ENCODE data around the gene STX1B.
"Not testable (repeated sequence)": the region's sequence is repeated elsewhere in the genome, so short reads cannot be mapped to it uniquely, and the experiment has no call there.

Gene STX1B

GRCh38 chr16:31011815-31012214 lies 1.4 kb upstream of the STX1B start:
- H3K4me3 ChIP-seq (ENCODE audit: low read length); H3K9me3 ChIP-seq (ENCODE audit: insufficient read depth, low read depth, low read length); H3K36me3 ChIP-seq (ENCODE audit: insufficient read depth, low read depth, low read length); H3K27ac ChIP-seq (ENCODE audit: low read length); H3K4me1 ChIP-seq (ENCODE audit: insufficient read depth, low read length); H3K9ac ChIP-seq (ENCODE audit: low read depth, low read length): not testable (repeated sequence)
- peaks cover 22% of the 10 kb centered on the region for H3K27me3 ChIP-seq (ENCODE audit: insufficient read depth, low read length)

DNA sequence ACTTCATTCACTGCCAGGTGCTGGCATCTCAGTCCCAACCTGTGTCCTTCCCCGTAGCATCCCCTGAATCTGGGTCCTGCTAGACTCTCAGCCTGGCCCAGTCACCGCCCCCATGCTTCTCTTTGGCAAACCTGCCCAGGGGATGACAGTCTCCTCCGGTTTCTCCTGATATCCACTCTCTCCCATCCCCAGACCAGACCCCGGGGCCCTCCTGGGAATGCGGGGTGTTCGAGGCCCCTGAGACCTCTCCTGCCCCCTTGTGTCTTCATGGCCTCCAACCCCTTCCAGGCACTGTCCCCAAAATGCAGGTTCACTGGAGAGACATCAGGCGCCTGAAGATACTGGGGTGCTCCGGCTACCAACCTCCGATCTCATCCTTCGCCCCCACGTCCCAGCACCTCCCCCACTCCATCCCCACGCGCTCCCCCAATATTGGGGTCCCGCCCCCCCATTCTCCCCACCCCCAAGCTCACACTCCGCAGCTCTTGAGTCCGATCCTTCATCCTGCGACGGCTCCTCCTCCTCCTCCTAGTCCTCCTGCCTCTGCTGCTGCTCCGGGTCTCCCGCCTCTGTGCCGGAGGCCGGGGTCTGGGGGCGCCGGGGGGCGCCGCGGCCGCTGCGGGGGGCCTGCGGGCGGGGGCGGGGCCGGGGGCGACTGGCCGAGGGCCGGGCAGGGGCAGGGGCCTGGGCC lies 399 bp downstream of the STX1B start:
- Histone ChIP-seq H3K9ac (ENCODE audit: low read depth, low read length) (peak overlapping the region; percentile 2; the same call in 1 of the 2 replicates), H3K36me3 (ENCODE audit: insufficient read depth, low read depth, low read length) (no peaks in the 10 kb centered on the region), H3K27me3 (ENCODE audit: insufficient read depth, low read length) (peaks cover 22% of the 10 kb centered on the region), H3K9me3 (ENCODE audit: insufficient read depth, low read depth, low read length) (no peaks in the 10 kb centered on the region), H3K27ac (ENCODE audit: low read length) (no peak overlapping the region), H3K4me3 (ENCODE audit: low read length) (peak overlapping the region; percentile 65), H3K4me1 (ENCODE audit: insufficient read depth, low read length) (peaks cover 3% of the 10 kb centered on the region; the same call in 1 of the 2 replicates)

- Histone ChIP-seq H3K27ac (ENCODE audit: low read length) (no peak overlapping the region), H3K9me3 (ENCODE audit: insufficient read depth, low read depth, low read length) (no peaks in the 10 kb centered on the region), H3K27me3 (ENCODE audit: insufficient read depth, low read length) (peaks cover 22% of the 10 kb centered on the region), H3K4me1 (ENCODE audit: insufficient read depth, low read length) (peaks cover 3% of the 10 kb centered on the region; the same call in 1 of the 2 replicates), H3K36me3 (ENCODE audit: insufficient read depth, low read depth, low read length) (no peaks in the 10 kb centered on the region), H3K9ac (ENCODE audit: low read depth, low read length) (no peak overlapping the region), H3K4me3 (ENCODE audit: low read length) (peak overlapping the region; percentile 65; the same call in 1 of the 2 replicates)
These were observed 1.3 kb downstream of the STX1B start for GRCh38 chr16:31009120-31009519.

GRCh38 chr16:31008551-31008950 lies 1.9 kb downstream of the STX1B start:
- H3K9me3 ChIP-seq (ENCODE audit: insufficient read depth, low read depth, low read length): no peaks in the 10 kb centered on the region
- H3K4me1 ChIP-seq (ENCODE audit: insufficient read depth, low read length): peaks cover 3% of the 10 kb centered on the region; the same call in 1 of the 2 replicates
- H3K27me3 ChIP-seq (ENCODE audit: insufficient read depth, low read length): peaks cover 20% of the 10 kb centered on the region
- no peak overlapping the region for H3K27ac ChIP-seq (ENCODE audit: low read length)
- no peak overlapping the region for H3K9ac ChIP-seq (ENCODE audit: low read depth, low read length)
- H3K36me3 ChIP-seq (ENCODE audit: insufficient read depth, low read depth, low read length): no peaks in the 10 kb centered on the region
- H3K4me3 ChIP-seq (ENCODE audit: low read length): no peak overlapping the region

DNA sequence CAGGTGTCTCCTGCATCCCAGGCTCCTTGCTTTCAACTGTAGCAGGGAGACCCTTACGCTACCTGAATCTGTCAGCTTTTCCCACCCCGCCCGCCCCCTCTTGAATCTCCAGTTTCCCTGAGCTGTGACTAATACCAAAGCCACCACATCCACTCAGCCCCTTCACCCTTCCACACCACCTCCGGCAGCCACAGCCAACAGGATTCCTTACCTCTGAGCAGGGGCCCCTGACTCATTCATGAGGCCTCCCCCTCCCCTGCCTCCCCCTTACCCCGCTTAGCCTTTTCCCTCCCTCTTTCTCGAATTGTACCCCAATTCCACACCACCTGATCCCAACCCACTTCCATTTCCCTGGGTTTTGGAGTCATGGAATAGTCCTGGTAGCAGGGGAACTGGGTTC lies 2.3 kb downstream of the STX1B start:
- peaks cover 19% of the 10 kb centered on the region for H3K27me3 ChIP-seq (ENCODE audit: insufficient read depth, low read length)
- H3K36me3 ChIP-seq (ENCODE audit: insufficient read depth, low read depth, low read length): no peaks in the 10 kb centered on the region
- peaks cover 3% of the 10 kb centered on the region; the same call in 1 of the 2 replicates for H3K4me1 ChIP-seq (ENCODE audit: insufficient read depth, low read length)
- no peak overlapping the region for H3K4me3 ChIP-seq (ENCODE audit: low read length)
- H3K27ac ChIP-seq (ENCODE audit: low read length): no peak overlapping the region
- no peak overlapping the region for H3K9ac ChIP-seq (ENCODE audit: low read depth, low read length)
- H3K9me3 ChIP-seq (ENCODE audit: insufficient read depth, low read depth, low read length): no peaks in the 10 kb centered on the region

DNA sequence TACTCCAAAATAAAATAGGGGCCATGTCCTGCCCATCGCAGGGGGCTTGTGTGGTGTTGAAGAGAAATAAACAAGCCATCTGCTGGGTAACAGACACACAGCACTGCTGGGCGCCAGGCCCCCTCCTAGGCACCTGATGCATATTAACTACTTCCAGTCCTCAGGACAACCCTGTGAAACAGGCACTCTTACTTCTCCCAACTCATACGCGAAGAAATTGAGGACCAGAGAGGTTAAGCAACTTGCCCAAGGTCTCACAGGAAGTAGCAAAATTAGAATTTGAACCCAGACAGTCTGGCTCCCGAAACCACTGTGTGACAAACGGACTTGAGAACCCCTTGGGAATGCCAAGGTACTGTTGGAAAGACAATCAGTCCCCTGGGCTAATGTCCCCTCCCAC lies 2.8 kb downstream of the STX1B start:
- H3K36me3 ChIP-seq (ENCODE audit: insufficient read depth, low read depth, low read length): no peaks in the 10 kb centered on the region
- H3K4me1 ChIP-seq (ENCODE audit: insufficient read depth, low read length): peaks cover 3% of the 10 kb centered on the region; the same call in 1 of the 2 replicates
- H3K4me3 ChIP-seq (ENCODE audit: low read length): no peak overlapping the region
- no peak overlapping the region for H3K9ac ChIP-seq (ENCODE audit: low read depth, low read length)
- no peak overlapping the region for H3K27ac ChIP-seq (ENCODE audit: low read length)
- peaks cover 19% of the 10 kb centered on the region for H3K27me3 ChIP-seq (ENCODE audit: insufficient read depth, low read length)
- H3K9me3 ChIP-seq (ENCODE audit: insufficient read depth, low read depth, low read length): no peaks in the 10 kb centered on the region

DNA sequence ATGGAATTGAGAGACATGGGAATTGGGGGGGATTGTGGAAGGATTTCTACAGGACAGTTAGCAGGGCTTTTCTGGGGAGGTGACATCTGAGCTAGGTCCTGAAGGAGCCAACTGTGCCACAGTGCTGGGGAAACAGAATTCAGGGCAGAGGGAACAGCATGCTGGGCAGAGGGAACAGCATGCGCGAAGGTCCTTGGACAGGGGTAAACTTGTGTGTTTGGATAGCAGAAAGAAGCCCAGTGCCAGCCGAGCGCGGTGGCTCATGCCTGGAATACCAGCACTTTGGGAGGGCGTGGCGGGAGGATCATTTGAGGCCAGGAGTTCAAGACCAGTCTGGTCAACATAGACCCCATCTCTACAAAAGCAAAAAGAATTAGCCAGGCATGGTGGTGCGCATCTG lies 3.8 kb downstream of the STX1B start:
- H3K27me3 ChIP-seq (ENCODE audit: insufficient read depth, low read length): peaks cover 9% of the 10 kb centered on the region
- H3K4me1 ChIP-seq (ENCODE audit: insufficient read depth, low read length): peaks cover 3% of the 10 kb centered on the region; the same call in 1 of the 2 replicates
- H3K9ac ChIP-seq (ENCODE audit: low read depth, low read length): no peak overlapping the region
- no peak overlapping the region for H3K4me3 ChIP-seq (ENCODE audit: low read length)
- H3K9me3 ChIP-seq (ENCODE audit: insufficient read depth, low read depth, low read length): no peaks in the 10 kb centered on the region
- no peaks in the 10 kb centered on the region for H3K36me3 ChIP-seq (ENCODE audit: insufficient read depth, low read depth, low read length)
- no peak overlapping the region for H3K27ac ChIP-seq (ENCODE audit: low read length)

DNA sequence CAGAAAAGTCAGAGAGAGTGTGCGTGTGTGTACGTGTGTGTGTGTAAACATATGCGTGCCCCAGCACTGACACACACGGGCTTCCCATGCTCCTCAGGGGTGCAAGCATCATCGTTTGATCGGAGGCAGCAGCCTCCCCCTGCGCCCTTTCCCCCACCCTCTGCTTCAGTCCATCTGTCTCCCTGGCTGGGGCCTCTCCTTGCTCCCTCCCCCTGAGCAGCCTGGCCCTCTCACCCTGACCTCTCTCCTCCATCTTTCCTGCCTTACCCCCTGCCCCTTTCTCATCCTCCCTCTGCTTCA lies 4.4 kb downstream of the STX1B start:
- H3K9ac ChIP-seq (ENCODE audit: low read depth, low read length): no peak overlapping the region

DNA sequence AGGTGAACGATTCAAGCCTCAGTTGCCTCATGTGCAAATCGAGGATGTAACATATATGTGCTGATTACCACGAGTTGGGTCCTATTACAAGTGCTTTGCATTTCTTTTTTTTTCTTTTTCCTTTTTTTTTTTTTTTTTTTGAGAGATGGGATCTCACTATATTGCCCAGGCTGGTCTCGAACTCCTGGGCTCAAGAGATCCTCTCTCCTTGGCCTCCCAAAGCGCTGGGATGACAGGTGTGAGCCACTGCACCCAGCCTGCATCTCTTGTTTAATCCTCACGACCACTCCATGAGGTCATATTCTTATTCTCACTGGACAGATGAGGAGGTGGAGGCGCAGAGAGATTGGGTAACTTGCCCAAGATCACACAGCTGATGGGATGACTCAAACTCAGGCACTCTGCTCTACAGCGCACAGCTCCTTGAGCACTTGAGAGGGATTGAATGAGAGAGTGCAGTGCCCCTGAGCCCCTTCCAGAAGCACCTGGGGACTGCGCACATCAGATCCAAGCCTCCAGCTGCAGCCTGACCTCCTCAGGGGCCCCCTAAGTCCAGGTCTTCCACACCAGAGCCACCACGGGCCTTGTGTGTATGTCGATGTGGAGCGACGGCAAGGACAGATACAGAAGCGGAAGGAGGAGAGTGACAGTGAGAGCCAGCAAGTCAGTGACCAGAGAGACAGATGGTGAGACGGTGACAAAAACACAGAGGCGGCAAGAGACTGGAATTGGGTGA lies 4.9 kb downstream of the STX1B start:
- Histone ChIP-seq H3K27me3 (ENCODE audit: insufficient read depth, low read length) (no peaks in the 10 kb centered on the region; the same call in 1 of the 2 replicates), H3K4me3 (ENCODE audit: low read length) (no peak overlapping the region), H3K9ac (ENCODE audit: low read depth, low read length) (no peak overlapping the region), H3K9me3 (ENCODE audit: insufficient read depth, low read depth, low read length) (no peaks in the 10 kb centered on the region), H3K4me1 (ENCODE audit: insufficient read depth, low read length) (peaks cover 3% of the 10 kb centered on the region; the same call in 1 of the 2 replicates), H3K36me3 (ENCODE audit: insufficient read depth, low read depth, low read length) (no peaks in the 10 kb centered on the region), H3K27ac (ENCODE audit: low read length) (no peak overlapping the region)

More for the DNA sequence above, 4.4 kb downstream of the STX1B start:
- Histone ChIP-seq H3K36me3 (ENCODE audit: insufficient read depth, low read depth, low read length) (no peaks in the 10 kb centered on the region), H3K27ac (ENCODE audit: low read length) (no peak overlapping the region), H3K9me3 (ENCODE audit: insufficient read depth, low read depth, low read length) (no peaks in the 10 kb centered on the region), H3K27me3 (ENCODE audit: insufficient read depth, low read length) (peaks cover 4% of the 10 kb centered on the region), H3K4me1 (ENCODE audit: insufficient read depth, low read length) (peaks cover 3% of the 10 kb centered on the region; the same call in 1 of the 2 replicates), H3K4me3 (ENCODE audit: low read length) (no peak overlapping the region)

DNA sequence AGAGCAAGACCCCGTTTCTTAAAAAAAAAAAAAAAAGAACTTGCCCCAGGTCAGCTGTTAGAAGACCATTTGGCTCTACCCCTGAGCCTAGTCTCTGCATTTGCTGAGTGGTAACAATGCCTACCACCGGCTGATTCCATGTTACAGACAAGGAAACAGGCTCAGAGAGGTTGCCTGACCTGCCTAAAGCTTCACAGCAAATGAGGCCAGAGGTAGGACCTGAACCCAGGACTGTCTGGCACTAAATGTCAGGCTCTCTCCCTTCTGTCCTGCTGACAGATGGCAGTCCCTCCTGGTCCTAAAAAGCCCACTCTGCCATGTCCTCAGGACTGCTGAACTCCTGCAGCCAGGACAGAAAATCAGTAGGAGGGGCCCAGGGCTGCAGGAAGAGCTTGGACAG lies 5.8 kb downstream of the STX1B start:
- Histone ChIP-seq H3K4me1 (ENCODE audit: insufficient read depth, low read length) (peaks cover 2% of the 10 kb centered on the region; the same call in 1 of the 2 replicates), H3K27me3 (ENCODE audit: insufficient read depth, low read length) (no peaks in the 10 kb centered on the region; the same call in 1 of the 2 replicates), H3K4me3 (ENCODE audit: low read length) (no peak overlapping the region), H3K36me3 (ENCODE audit: insufficient read depth, low read depth, low read length) (no peaks in the 10 kb centered on the region), H3K27ac (ENCODE audit: low read length) (no peak overlapping the region), H3K9ac (ENCODE audit: low read depth, low read length) (no peak overlapping the region), H3K9me3 (ENCODE audit: insufficient read depth, low read depth, low read length) (no peaks in the 10 kb centered on the region)

GRCh38 chr16:31003744-31004143 lies 6.7 kb downstream of the STX1B start:
- Histone ChIP-seq H3K27me3 (ENCODE audit: insufficient read depth, low read length) (peaks cover 6% of the 10 kb centered on the region; the same call in 1 of the 2 replicates), H3K27ac (ENCODE audit: low read length) (no peak overlapping the region), H3K9ac (ENCODE audit: low read depth, low read length) (no peak overlapping the region), H3K36me3 (ENCODE audit: insufficient read depth, low read depth, low read length) (no peaks in the 10 kb centered on the region), H3K9me3 (ENCODE audit: insufficient read depth, low read depth, low read length) (no peaks in the 10 kb centered on the region), H3K4me1 (ENCODE audit: insufficient read depth, low read length) (no peaks in the 10 kb centered on the region; the same call in 1 of the 2 replicates), H3K4me3 (ENCODE audit: low read length) (no peak overlapping the region)

- peaks cover 5% of the 10 kb centered on the region; the same call in 1 of the 2 replicates for H3K4me1 ChIP-seq (ENCODE audit: insufficient read depth, low read length)
- H3K9ac ChIP-seq (ENCODE audit: low read depth, low read length): no peak overlapping the region; the same call in 1 of the 2 replicates
These were observed 7.5 kb downstream of the STX1B start for GRCh38 chr16:31002862-31003341.

More at GRCh38 chr16:31002862-31003341, 7.5 kb downstream of the STX1B start:
- Histone ChIP-seq H3K27me3 (ENCODE audit: insufficient read depth, low read length) (peaks cover 14% of the 10 kb centered on the region), H3K36me3 (ENCODE audit: insufficient read depth, low read depth, low read length) (no peaks in the 10 kb centered on the region), H3K4me3 (ENCODE audit: low read length) (no peak overlapping the region), H3K9me3 (ENCODE audit: insufficient read depth, low read depth, low read length) (no peaks in the 10 kb centered on the region), H3K27ac (ENCODE audit: low read length) (no peak overlapping the region)

Data from iPS-20b (cell line).